TTC549 (cell line): ENCODE results near the gene TLCD3A.
"Not testable (repeated sequence)": the region's sequence is repeated elsewhere in the genome, so short reads cannot be mapped to it uniquely, and the experiment has no call there.

Experiments used
- FAIRE-seq: peaks from 2 replicates; lab custom pipeline; 2012; peaks lifted over from hg19 to GRCh38; lab: Jason Lieb, UNC

Gene TLCD3A

GRCh38 chr17:749359-749758 is 17.0 kb downstream of the TLCD3A start:
- not testable (repeated sequence) for FAIRE-seq

DNA sequence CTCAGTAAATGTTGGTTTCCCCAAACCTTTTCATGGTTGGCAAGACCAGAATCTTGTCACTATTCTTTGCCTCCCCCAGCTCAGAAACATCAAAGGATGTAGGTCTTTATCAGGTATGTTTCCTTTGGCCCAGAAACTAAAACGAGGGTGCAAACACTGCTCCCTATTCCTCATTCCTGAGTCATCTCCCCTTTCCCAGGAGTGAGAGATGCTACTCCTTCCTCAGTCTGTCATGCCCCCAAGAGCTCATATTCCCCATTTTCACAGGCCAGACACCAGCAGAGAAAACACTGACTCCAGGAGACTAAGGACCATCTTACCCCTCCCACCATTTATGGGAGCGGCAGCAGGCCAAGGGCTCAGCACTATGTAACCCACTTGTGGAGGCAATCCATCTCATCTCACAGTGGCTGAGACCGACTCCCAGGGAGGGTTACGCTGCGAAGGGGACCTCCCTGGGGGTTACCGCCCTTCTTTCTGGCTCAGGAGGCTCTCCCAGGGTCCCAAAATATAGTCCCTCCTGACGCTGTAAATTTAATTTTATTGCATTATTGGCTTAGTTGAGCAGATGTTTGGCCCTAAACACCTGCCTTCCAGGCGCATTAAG is 18.1 kb downstream of the TLCD3A start:
- no peak for FAIRE-seq

- no peak for FAIRE-seq
Measured at GRCh38 chr17:751269-752001, 19.0 kb downstream of the TLCD3A start.

GRCh38 chr17:752002-752619 is 19.7 kb downstream of the TLCD3A start, which contains the start of gene GEMIN4:
Gene GEMIN4 (minus strand): TSS chr17:752264. CDS start chr17:752142, 122 bp downstream.
- no peak for FAIRE-seq

GRCh38 chr17:752620-753219 is 20.3 kb downstream of the TLCD3A start:
- FAIRE-seq, result no peak

DNA sequence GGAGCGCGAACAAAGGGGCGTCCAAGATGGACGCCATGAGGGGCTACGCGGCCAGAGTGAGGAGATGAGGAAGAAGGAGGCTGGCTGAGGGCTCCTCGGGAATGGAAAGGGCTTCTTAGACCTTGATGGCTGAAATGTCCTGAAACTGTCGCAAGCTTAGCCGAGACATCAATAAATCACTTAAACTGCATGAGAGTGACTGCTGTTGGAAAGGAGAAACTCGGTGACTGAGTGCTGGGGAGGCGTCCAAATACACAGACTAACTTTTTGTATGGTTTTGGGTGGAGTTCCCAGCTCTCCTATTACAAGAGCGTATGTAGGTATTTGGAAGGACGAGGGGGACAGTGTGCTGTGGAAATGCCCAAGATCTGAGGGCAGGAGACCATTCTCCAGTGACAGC is 21.0 kb downstream of the TLCD3A start:
- no peak for FAIRE-seq

GRCh38 chr17:755319-755961 is 23.0 kb downstream of the TLCD3A start:
- FAIRE-seq, result not testable (repeated sequence)

GRCh38 chr17:756010-756567 is 23.7 kb downstream of the TLCD3A start:
- not testable (repeated sequence) for FAIRE-seq

- no peak for FAIRE-seq
Measured at GRCh38 chr17:759964-760363, 27.6 kb downstream of the TLCD3A start.

- no peak for FAIRE-seq
Measured at GRCh38 chr17:760371-760770, 28.0 kb downstream of the TLCD3A start.

- FAIRE-seq, result no peak
Measured at GRCh38 chr17:767076-767475, 34.7 kb downstream of the TLCD3A start.

DNA sequence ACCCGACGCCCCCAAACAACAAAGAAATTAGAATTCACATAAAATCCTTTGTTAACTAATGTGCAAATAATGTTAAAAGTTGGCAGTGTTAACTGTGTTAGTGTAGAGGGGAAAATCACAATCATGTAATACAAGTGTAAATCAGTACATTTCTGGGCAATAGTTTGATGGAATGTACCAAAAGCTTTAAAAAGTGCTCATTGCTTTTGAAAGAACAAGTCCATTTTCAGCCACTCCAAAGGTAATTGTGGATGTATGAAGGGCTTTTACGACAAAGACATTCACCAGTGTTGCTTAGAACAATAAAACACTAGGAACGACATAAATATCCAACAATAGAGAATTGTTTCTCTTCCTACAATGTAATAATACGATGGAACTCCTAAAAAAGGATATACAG is 40.6 kb downstream of the TLCD3A start:
- FAIRE-seq, result no peak

DNA sequence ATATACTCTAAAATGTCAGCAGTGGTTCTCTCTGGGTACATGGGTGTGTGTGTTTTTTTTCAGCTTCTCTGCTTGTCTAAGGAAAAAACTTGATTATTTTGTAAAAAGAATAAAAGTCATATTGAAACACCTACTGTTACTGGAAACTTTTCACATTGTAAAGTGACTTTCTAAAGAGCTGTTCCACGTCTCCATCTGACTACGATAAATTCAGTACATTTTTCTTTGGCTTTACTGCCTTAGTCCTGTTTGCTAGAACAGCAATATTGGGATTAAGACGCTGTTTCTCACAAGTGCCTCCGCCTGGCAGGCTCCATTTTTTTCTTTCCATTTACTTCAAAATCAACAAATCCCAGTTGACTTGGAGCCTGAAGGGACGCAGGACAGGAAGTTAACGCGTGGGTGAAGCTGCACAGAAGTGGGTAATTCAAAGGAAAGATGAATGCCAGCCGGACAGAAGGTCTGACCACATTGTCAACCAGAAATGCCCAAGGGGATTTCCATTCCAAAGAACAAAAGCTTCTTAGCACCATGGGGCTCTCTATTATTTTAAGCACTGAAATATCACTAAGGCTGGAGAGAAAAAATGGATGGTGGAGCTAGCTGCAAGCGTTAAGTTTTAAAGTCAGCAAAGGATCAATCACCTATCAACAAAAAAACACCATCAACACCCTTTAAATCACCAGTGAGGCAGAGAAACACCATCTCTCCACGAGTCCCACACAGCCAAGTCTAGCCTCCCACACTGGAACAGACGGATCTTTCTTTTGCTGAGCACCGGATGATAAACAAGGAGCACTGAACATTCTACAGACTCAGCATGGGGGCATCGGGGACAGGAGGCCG is 41.3 kb downstream of the TLCD3A start:
- FAIRE-seq, result no peak

- FAIRE-seq, result no peak
Measured at GRCh38 chr17:774313-774584, 41.9 kb downstream of the TLCD3A start.

GRCh38 chr17:778096-778495 is 45.7 kb downstream of the TLCD3A start:
- FAIRE-seq, result no peak

DNA sequence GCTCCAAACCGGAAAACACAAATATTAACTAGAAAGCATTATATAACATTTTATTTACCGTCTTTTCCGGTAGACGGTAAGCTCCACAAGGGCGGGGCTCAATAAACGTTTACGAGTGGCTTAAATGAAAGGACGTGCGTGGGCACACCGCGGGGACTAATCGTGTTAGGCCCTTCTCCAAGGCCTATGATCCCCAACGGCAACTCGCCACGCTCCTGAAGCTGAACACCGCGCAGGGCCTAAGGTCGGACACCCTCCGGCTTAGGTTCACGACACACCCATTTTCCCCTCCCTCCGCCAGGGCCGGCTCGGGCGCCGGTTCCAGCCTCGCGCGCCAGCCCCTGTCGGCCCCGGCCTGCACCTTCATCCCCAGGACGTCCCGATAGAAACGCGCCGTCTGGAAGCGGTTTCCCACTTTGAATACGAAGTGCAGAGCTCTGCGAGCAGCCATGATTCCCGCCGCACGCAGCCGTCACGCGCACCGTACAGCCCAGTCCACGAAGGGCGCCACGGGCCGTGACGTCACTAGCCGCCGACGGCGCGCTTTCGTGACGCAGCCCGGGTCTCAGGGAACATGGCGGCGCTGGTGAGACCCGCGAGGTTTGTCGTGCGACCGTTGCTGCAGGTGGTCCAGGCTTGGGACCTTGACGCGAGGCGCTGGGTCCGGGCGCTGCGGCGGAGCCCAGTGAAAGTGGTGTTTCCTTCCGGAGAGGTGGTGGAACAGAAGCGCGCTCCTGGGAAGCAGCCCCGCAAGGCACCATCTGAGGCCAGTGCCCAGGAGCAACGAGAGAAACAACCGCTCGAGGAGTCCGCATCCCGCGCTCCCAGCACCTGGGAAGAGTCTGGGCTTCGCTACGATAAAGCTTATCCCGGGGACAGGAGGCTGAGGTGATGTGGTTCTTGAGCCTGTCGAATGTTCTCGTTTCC is 49.7 kb downstream of the TLCD3A start, which contains the start of the genes GLOD4 and MRM3:
Gene GLOD4 (minus strand): TSS at position 476 of the 927 bp plus-strand sequence. CDS start 25 bp downstream, at position 451.
Gene MRM3 (plus strand): TSS at position 549 of the 927 bp plus-strand sequence. CDS start 26 bp downstream, at position 575.
- no peak for FAIRE-seq

DNA sequence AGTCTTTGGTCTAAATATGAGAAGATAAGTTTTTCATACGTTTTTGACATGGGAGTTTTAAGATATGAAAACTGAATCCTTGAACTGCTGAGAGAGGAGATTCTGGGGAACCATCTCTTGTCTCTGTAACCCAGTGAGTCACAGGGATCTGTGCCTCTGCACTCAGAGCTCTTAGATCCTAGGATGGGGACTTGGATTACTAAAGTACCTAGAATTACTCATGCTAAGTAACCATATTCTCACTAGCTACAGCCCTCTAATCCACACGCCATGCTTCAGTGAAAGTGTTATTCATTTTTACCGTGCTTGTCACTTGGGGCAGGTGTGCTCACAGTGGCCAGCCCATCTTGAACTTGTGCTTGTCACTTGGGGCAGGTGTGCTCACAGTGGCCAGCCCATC is 51.7 kb downstream of the TLCD3A start:
- FAIRE-seq, result no peak

- FAIRE-seq, result not testable (repeated sequence)
Measured at GRCh38 chr17:785901-786300, 53.5 kb downstream of the TLCD3A start.

GRCh38 chr17:787641-788221 is 55.3 kb downstream of the TLCD3A start:
- no peak for FAIRE-seq

GRCh38 chr17:788551-788950 is 56.2 kb downstream of the TLCD3A start:
- no peak for FAIRE-seq
